Trophoblast cell (in vitro differentiated cells and primary cell): ENCODE data around the gene CCT3.

Experiments used
- DNase-seq, 2 donors: peaks; one replicate each; pipeline ENCODE4 v3.0.0-alpha.2; 2016
- H2AFZ ChIP-seq: 2 replicates; pipeline ENCODE4 v1.6.1; 2013; ENCODE audit warnings: low read length, moderate library complexity, mild to moderate bottlenecking; ENCODE audit not compliant: insufficient read depth, poor library complexity
- H2AK5ac ChIP-seq: 2 replicates; pipeline ENCODE4 v1.6.1; 2013; ENCODE audit warnings: mild to moderate bottlenecking, low read length
- H2BK120ac ChIP-seq: 2 replicates; pipeline ENCODE4 v1.6.1; 2013; ENCODE audit warnings: low read length, mild to moderate bottlenecking, moderate library complexity; ENCODE audit not compliant: insufficient read depth, poor library complexity
- H2BK12ac ChIP-seq: 2 replicates; pipeline ENCODE4 v1.6.1; 2013; ENCODE audit warnings: mild to moderate bottlenecking, low read length, moderate library complexity
- H2BK5ac ChIP-seq: 2 replicates; pipeline ENCODE4 v1.6.1; 2013; ENCODE audit warnings: low read length, low read depth, moderate library complexity, mild to moderate bottlenecking; ENCODE audit not compliant: poor library complexity
- H3K14ac ChIP-seq: 2 replicates; pipeline ENCODE4 v1.6.1; 2013; ENCODE audit warnings: mild to moderate bottlenecking, low read length
- H3K18ac ChIP-seq: 2 replicates; pipeline ENCODE4 v1.6.1; 2013; ENCODE audit warnings: mild to moderate bottlenecking, low read length
- H3K23ac ChIP-seq: 2 replicates; pipeline ENCODE4 v1.6.1; 2013; ENCODE audit warnings: low read length
- H3K27ac ChIP-seq: 2 replicates; pipeline ENCODE4 v1.5.1; 2013; ENCODE audit warnings: low read depth, mild to moderate bottlenecking, inconsistent platforms, low read length, moderate library complexity
- H3K27me3 ChIP-seq: 2 replicates; pipeline ENCODE4 v1.6.1; 2013; ENCODE audit warnings: inconsistent platforms, mild to moderate bottlenecking, low read length, moderate library complexity; ENCODE audit not compliant: insufficient read depth
- H3K36me3 ChIP-seq, 2 experiments: 1 replicate in 1 of 2; 2 replicates in 1 of 2; pipeline ENCODE4 v1.6.1; 2013; ENCODE audit warnings: low read length in 2 of 2, mild to moderate bottlenecking in 2 of 2, moderate library complexity in 1 of 2; ENCODE audit not compliant: insufficient read depth in 2 of 2, control insufficient read depth in 1 of 2
- H3K4ac ChIP-seq: 2 replicates; pipeline ENCODE4 v1.6.1; 2013; ENCODE audit warnings: low read depth, mild to moderate bottlenecking, low read length, moderate library complexity
- H3K4me1 ChIP-seq, 2 experiments: 1 replicate in 1 of 2; 2 replicates in 1 of 2; pipeline ENCODE4 v1.6.1; 2013; ENCODE audit warnings: low read length in 2 of 2, mild to moderate bottlenecking in 2 of 2, moderate library complexity in 1 of 2; ENCODE audit not compliant: insufficient read depth in 2 of 2, control insufficient read depth in 1 of 2
- H3K4me2 ChIP-seq: 2 replicates; pipeline ENCODE4 v1.6.1; 2013; ENCODE audit warnings: inconsistent platforms, mild to moderate bottlenecking, low read length, moderate library complexity
- H3K4me3 ChIP-seq: 2 replicates; pipeline ENCODE4 v1.5.1; 2013; ENCODE audit warnings: mild to moderate bottlenecking, low read depth, low read length, inconsistent platforms
- H3K79me1 ChIP-seq: one replicate; pipeline ENCODE4 v1.6.1; 2013; ENCODE audit warnings: low read length
- H3K79me2 ChIP-seq: 2 replicates; pipeline ENCODE4 v1.6.1; 2013; ENCODE audit warnings: low read length, mild to moderate bottlenecking; ENCODE audit not compliant: control insufficient read depth, insufficient read depth, poor library complexity
- H3K9ac ChIP-seq: 2 replicates; pipeline ENCODE4 v1.6.1; 2013; ENCODE audit warnings: mild to moderate bottlenecking, low read length
- H3K9me3 ChIP-seq: 2 replicates; pipeline ENCODE4 v1.6.1; 2013; ENCODE audit warnings: low read depth, mild to moderate bottlenecking, control low read depth, inconsistent platforms, low read length; ENCODE audit not compliant: insufficient read depth
- H4K12ac ChIP-seq: 2 replicates; pipeline ENCODE4 v1.6.1; 2013; ENCODE audit warnings: low read depth, mild to moderate bottlenecking, low read length, moderate library complexity
- H4K8ac ChIP-seq: 2 replicates; pipeline ENCODE4 v1.6.1; 2013; ENCODE audit warnings: low read depth, mild to moderate bottlenecking, low read length, moderate library complexity
- H4K91ac ChIP-seq: one replicate; pipeline ENCODE4 v1.6.1; 2013; ENCODE audit warnings: low read depth, mild to moderate bottlenecking, low read length, moderate library complexity
- WGBS: extraction: QIAGEN DNeasy Blood & Tissue Kit; methylation state at CpG from one replicate; pipeline ENCODE4 v1.1.7; 2013; ENCODE audit warnings: missing lambda C conversion rate; ENCODE audit not compliant: insufficient read length, insufficient coverage; ENCODE audit errors: extremely low coverage; 5-methylcytosine and 5-hydroxymethylcytosine counted together

CCT3 gene

DNA sequence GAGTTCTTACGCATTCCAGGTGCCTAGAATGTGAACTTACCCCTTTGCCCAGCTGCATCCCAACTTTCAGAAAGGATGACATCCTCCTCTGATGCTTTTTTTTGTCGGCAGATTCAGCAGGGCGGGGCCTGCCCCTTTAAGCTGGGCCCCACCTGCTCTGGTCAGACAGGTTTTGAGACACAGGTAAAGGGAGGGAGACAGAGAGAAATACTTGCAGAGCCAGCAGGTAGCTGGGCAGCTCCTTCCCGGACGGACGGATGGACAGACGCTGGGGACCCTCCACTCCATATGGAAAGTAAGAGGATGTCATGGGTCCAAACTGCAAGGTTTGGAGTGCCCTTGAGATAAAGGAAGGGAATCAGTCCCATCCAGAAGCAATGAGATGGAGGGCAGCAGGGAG, 54.0 kb downstream of the CCT3 start, which contains the start of gene TMEM79:
Gene TMEM79, plus strand, starts transcription at position 214 of the 400 bp plus-strand sequence. CDS start 902 bp downstream, outside the sequence.
- Histone ChIP-seq H3K79me2 (peaks cover 20% of the 10 kb centered on the region), H2AFZ (peak within 1 kb of the TSS; percentile 66), H4K91ac (peak within 1 kb of the TSS; percentile 84), H4K12ac (peak within 1 kb of the TSS; percentile 90), H3K4me2 (peak within 1 kb of the TSS; percentile 81), H3K23ac (no peak within 1 kb of the TSS), H3K27me3 (no peaks in the 10 kb centered on the region), H3K18ac (peak within 1 kb of the TSS; percentile 93), H2BK120ac (peak within 1 kb of the TSS; percentile 50), H2BK5ac (no peak within 1 kb of the TSS), H3K36me3 (peaks cover 7 to 10% of the 10 kb centered on the region in 2 experiments), H3K27ac (peak within 1 kb of the TSS; percentile 60), H2AK5ac (peak within 1 kb of the TSS; percentile 36), H3K4ac (peak within 1 kb of the TSS; percentile 76), H3K14ac (peak within 1 kb of the TSS; percentile 81), H3K4me3 (no peak within 1 kb of the TSS), H3K4me1 (peaks cover 20 to 21% of the 10 kb centered on the region in 2 experiments), H2BK12ac (peak within 1 kb of the TSS; percentile 34), H3K9me3 (no peaks in the 10 kb centered on the region), H3K79me1 (peaks cover 5% of the 10 kb centered on the region), H3K9ac (no peak within 1 kb of the TSS), H4K8ac (peak within 1 kb of the TSS; percentile 98)
- peak; percentile 6 to 58 for DNase-seq
- WGBS: no CpG with 5 or more reads among the region's 7 CpGs

DNA sequence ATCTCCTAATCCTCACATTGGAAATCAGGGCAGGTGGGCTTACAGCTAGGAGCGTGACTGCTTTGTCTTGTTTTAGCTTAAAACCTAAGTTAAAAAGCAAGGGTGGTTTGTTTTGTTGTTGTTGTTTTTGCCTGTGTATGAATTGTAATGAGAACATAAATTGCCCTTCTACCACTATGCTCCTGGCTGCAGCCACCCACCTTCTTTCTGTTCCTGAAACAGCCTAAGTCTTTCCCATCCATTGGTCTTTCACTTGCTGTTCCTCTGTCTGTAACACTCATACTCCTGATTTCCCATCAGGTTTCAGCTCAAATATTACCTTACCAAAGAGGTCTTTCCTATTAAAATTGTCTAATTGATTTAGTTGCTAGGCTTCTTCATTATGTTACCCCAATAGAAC, 54.6 kb downstream of the CCT3 start:
- Histone ChIP-seq H3K27me3 (no peaks in the 10 kb centered on the region), H4K12ac (peak overlapping the region; percentile 90), H3K79me1 (peaks cover 5% of the 10 kb centered on the region), H2BK5ac (no peak overlapping the region), H3K4ac (peak overlapping the region; percentile 76), H3K4me1 (peaks cover 20 to 21% of the 10 kb centered on the region in 2 experiments), H3K14ac (no peak overlapping the region), H3K18ac (no peak overlapping the region), H4K91ac (peak overlapping the region; percentile 84), H2AK5ac (peak overlapping the region; percentile 36), H2AFZ (peak overlapping the region; percentile 66), H3K4me2 (peak overlapping the region; percentile 81), H3K27ac (no peak overlapping the region), H3K79me2 (peaks cover 20% of the 10 kb centered on the region), H2BK12ac (peak overlapping the region; percentile 34), H2BK120ac (peak overlapping the region; percentile 50), H3K23ac (no peak overlapping the region), H3K36me3 (peaks cover 12 to 13% of the 10 kb centered on the region in 2 experiments), H4K8ac (peak overlapping the region; percentile 98), H3K4me3 (no peak overlapping the region), H3K9me3 (no peaks in the 10 kb centered on the region), H3K9ac (no peak overlapping the region)
- no CpG with 5 or more reads among the region's 1 CpG for WGBS
- no peak for DNase-seq

DNA sequence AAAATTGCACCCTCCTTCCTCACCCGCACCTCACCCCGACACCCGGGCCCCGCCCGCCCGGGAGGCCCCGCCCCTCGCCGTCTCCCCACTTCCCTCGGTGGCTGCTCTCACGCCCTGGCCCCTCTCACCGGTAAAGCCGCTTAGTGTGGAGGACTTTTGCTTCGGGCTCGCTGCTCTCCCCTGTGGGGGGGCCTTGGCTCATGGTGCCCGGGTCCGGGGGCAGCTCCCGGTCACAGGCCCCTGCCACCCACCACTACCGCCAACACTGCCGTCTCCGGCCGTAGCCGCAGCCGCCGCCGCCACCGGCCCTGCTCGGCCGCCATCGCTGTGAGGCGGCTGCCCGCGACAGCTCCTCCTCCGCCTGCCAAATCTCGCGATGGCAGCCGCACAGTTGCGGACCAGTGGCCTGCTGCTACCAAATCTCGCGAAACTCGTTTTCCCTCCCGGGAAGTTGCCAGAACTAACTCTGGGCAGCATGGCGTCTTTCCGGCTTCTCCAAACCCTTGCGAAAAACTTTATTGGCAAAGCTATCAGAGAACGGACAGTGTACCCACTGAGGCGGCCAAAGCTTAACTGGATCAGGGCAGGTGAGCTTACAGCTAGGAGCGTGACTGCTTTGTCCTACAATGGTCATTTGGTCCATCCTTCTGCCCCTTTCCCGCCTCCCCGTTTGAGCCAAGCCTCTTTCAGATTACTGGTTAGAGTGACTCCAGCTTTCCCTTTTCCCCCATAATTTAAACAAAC, 55.4 kb downstream of the CCT3 start, which contains the start of gene SMG5:
Gene SMG5, minus strand, starts transcription at position 347 of the 744 bp plus-strand sequence. Its CDS starts 145 bp downstream, at position 202.
- peak within 1 kb of the TSS; percentile 99 for H3K14ac ChIP-seq
- H3K36me3 ChIP-seq: peaks cover 16 to 21% of the 10 kb centered on the region in 2 experiments
- H3K4ac ChIP-seq: peak within 1 kb of the TSS; percentile 85
- peaks cover 20% of the 10 kb centered on the region for H3K79me2 ChIP-seq
- H2BK5ac ChIP-seq: peak within 1 kb of the TSS; percentile 97
- H3K23ac ChIP-seq: no peak within 1 kb of the TSS
- peak within 1 kb of the TSS; percentile 97 for H2AK5ac ChIP-seq
- H3K4me2 ChIP-seq: peak within 1 kb of the TSS; percentile 86
- peak within 1 kb of the TSS; percentile 92 for H3K9ac ChIP-seq
- peak within 1 kb of the TSS; percentile 94 for H3K4me3 ChIP-seq
- no peaks in the 10 kb centered on the region for H3K9me3 ChIP-seq
- peak within 1 kb of the TSS; percentile 69 for H3K27ac ChIP-seq
- peaks cover 5% of the 10 kb centered on the region for H3K79me1 ChIP-seq
- peak within 1 kb of the TSS; percentile 99 for H4K91ac ChIP-seq
- peaks cover 20 to 21% of the 10 kb centered on the region in 2 experiments for H3K4me1 ChIP-seq
- peak; percentile 98 to 100 for DNase-seq
- H2BK120ac ChIP-seq: peak within 1 kb of the TSS; percentile 99
- H3K27me3 ChIP-seq: no peaks in the 10 kb centered on the region
- no CpG with 5 or more reads among the region's 50 CpGs for WGBS
- H4K8ac ChIP-seq: peak within 1 kb of the TSS; percentile 99
- peak within 1 kb of the TSS; percentile 34 for H2BK12ac ChIP-seq
- peak within 1 kb of the TSS; percentile 93 for H2AFZ ChIP-seq
- H4K12ac ChIP-seq: peak within 1 kb of the TSS; percentile 99
- peak within 1 kb of the TSS; percentile 99 for H3K18ac ChIP-seq

DNA sequence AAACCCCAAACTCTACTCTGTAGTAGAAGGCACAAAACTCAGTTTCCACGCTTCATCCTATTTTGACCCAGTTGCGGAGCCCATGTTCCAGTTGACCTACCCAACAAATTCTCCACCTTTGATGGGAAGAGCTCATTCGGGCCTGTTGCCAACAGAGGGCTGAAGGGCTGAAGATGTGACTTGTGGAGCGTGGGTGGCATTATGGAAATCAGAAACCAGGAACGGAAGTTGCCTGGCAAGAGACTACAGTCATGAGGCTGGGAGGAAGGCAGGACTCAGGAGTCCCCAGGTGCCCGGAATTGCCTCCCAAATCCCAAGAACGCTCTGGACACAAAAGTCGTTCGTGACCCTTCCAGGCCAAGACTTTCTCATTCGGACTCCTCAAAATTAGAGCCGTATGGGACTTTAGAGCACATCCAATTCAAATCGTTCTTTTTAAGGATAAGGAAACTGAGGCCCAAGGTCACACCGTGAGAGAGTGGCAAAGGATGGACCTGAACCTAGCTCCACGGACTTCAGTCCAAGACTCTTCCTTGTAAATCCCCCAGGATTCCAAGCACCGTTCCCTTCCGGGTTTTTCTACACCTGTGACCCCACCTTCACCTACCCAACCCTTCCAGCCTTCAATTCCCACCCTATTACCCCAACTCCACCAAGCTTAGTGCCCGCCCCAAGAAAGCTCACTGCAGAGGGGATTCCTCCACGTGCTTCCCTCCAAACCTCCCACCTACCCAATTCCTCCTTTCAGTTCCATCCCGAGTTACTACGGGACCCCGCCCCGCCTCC, 56.2 kb downstream of the CCT3 start:
- WGBS: no CpG with 5 or more reads among the region's 22 CpGs

More for the DNA sequence above, 56.2 kb downstream of the CCT3 start:
- Histone ChIP-seq H2AK5ac (peak overlapping the region; percentile 97), H4K8ac (peak overlapping the region; percentile 99), H3K4me2 (peak overlapping the region; percentile 86), H3K14ac (peak overlapping the region; percentile 99), H3K23ac (no peak overlapping the region), H3K9ac (peak overlapping the region; percentile 92), H3K79me2 (peaks cover 20% of the 10 kb centered on the region), H3K4me3 (peak overlapping the region; percentile 94), H3K4ac (peak overlapping the region; percentile 85), H3K4me1 (peaks cover 20 to 21% of the 10 kb centered on the region in 2 experiments), H2AFZ (no peak overlapping the region), H2BK5ac (peak overlapping the region; percentile 97), H4K91ac (peak overlapping the region; percentile 99), H2BK12ac (no peak overlapping the region), H4K12ac (peak overlapping the region; percentile 85), H3K27me3 (no peaks in the 10 kb centered on the region), H3K36me3 (peaks cover 20 to 25% of the 10 kb centered on the region in 2 experiments), H3K27ac (peak overlapping the region; percentile 69), H3K18ac (peak overlapping the region; percentile 76), H3K9me3 (no peaks in the 10 kb centered on the region), H2BK120ac (peak overlapping the region; percentile 99), H3K79me1 (peaks cover 5% of the 10 kb centered on the region)
- DNase-seq: peak in 1 of 2 donors; percentile 26
